ENCODE data around the gene LRRC2.

DNA sequence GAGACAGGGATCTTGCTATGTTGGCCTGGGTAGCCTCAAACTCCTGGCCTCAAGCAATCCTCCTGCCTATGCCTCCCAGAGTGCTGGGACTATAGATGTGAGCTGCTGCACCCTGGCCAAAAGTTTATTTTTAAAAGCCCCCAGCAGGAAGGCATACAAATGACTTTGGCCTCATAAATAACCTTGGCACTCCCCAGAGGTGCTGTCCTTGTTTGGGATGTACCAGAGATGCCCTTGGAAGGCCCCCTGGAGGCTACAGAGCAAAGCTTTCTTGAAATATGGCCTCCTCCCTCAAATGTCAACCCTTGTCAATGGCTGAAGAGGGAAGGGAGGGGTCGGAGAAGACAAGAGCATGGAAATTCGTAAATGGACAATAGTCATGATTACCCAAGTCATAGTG lies 82.3 kb downstream of the LRRC2 start:
- TF ChIP-seq, protein P1, sequence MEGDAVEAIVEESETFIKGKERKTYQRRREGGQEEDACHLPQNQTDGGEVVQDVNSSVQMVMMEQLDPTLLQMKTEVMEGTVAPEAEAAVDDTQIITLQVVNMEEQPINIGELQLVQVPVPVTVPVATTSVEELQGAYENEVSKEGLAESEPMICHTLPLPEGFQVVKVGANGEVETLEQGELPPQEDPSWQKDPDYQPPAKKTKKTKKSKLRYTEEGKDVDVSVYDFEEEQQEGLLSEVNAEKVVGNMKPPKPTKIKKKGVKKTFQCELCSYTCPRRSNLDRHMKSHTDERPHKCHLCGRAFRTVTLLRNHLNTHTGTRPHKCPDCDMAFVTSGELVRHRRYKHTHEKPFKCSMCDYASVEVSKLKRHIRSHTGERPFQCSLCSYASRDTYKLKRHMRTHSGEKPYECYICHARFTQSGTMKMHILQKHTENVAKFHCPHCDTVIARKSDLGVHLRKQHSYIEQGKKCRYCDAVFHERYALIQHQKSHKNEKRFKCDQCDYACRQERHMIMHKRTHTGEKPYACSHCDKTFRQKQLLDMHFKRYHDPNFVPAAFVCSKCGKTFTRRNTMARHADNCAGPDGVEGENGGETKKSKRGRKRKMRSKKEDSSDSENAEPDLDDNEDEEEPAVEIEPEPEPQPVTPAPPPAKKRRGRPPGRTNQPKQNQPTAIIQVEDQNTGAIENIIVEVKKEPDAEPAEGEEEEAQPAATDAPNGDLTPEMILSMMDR (IDR thresholded peaks at IDR 0.05; ENCODE audit: extremely low read depth in 1 of 2, insufficient read depth in 1 of 2, low read depth in 1 of 2, low read length in 2 of 2), result no peak
- TF ChIP-seq POLR2A (IDR thresholded peaks at IDR 0.05; ENCODE audit: low read depth, low read length), result no peak
- no peak for TF ChIP-seq POLR2AphosphoS5 (IDR thresholded peaks at IDR 0.05; ENCODE audit: insufficient read depth, low read depth, low read length)
- no peak for TF ChIP-seq GATA2 (IDR thresholded peaks at IDR 0.05; ENCODE audit: insufficient read depth, insufficient read length, low read depth, low read length)
- TF ChIP-seq EZH2 (IDR thresholded peaks at IDR 0.05; ENCODE audit: borderline replicate concordance, low read depth, low read length, severe bottlenecking), result no peak
- TF ChIP-seq, protein P2, sequence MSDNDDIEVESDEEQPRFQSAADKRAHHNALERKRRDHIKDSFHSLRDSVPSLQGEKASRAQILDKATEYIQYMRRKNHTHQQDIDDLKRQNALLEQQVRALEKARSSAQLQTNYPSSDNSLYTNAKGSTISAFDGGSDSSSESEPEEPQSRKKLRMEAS (IDR thresholded peaks at IDR 0.05; ENCODE audit: insufficient read depth, insufficient read length), result no peak
